ENCODE data around the gene MAPKAPK2. TPM values are rescaled to one million over a fixed set of nuclear protein-coding genes. Genes with fewer than 3 reads are reported as not detected.
A peak's percentile ranks its signal among the peaks of the same experiment; 100 is the strongest.

MAPKAPK2 gene
- total RNA-seq, 1 donor from 2014 or later, result 63.1 TPM

DNA sequence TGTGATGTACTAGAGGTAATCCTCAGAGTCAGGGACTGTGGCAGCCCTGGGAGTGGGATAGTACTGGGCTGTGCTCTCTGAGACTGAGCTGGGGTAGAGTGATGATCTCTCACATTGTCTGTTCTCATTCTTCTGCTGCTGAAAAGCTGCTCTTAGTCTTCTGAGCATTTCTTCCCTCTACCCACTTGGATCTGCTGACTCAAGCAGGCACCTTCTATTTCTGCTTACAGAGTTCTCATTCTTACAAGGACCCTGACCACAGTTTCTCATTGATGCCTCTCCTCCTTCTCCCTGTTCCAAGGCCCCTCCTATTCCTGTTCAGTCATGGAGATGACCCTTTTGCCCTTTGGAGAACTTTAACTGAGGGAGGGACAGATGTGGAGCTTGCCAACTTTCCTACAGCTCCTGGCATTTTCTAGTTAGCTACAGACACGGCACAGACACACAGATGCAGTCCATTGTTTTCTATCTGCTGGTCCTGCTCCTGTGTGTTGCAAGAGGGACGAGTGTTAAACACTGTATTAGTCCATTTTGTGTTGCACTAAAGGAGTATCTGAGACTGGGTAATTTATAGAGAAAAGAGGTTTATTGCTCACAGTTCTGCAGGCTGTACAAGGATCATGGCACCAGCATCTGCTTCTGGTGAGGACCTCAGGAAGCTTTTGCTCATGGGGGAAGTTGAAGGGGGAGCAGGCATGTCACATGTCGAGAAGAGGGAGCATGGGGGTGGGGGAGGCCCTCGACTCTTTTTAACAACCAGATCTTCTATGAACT is 12.3 kb downstream of the MAPKAPK2 start:
- H3K27ac Mint-ChIP-seq, result peak overlapping the region; percentile 50
- no peaks in the 10 kb centered on the region for H3K27me3 Mint-ChIP-seq
- no peak for DNase-seq (ENCODE audit: extremely low spot score, unreplicated experiment)
- peaks cover 61% of the 10 kb centered on the region for H3K4me1 Mint-ChIP-seq (ENCODE audit: unreplicated experiment)
- peaks cover 3% of the 10 kb centered on the region for H3K9me3 Mint-ChIP-seq
- H3K4me3 Mint-ChIP-seq, result no peak overlapping the region
- peaks cover 10% of the 10 kb centered on the region for H3K36me3 Mint-ChIP-seq
- TF ChIP-seq, protein P1, sequence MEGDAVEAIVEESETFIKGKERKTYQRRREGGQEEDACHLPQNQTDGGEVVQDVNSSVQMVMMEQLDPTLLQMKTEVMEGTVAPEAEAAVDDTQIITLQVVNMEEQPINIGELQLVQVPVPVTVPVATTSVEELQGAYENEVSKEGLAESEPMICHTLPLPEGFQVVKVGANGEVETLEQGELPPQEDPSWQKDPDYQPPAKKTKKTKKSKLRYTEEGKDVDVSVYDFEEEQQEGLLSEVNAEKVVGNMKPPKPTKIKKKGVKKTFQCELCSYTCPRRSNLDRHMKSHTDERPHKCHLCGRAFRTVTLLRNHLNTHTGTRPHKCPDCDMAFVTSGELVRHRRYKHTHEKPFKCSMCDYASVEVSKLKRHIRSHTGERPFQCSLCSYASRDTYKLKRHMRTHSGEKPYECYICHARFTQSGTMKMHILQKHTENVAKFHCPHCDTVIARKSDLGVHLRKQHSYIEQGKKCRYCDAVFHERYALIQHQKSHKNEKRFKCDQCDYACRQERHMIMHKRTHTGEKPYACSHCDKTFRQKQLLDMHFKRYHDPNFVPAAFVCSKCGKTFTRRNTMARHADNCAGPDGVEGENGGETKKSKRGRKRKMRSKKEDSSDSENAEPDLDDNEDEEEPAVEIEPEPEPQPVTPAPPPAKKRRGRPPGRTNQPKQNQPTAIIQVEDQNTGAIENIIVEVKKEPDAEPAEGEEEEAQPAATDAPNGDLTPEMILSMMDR (conservative IDR thresholded peaks at IDR 0.05), result no peak

DNA sequence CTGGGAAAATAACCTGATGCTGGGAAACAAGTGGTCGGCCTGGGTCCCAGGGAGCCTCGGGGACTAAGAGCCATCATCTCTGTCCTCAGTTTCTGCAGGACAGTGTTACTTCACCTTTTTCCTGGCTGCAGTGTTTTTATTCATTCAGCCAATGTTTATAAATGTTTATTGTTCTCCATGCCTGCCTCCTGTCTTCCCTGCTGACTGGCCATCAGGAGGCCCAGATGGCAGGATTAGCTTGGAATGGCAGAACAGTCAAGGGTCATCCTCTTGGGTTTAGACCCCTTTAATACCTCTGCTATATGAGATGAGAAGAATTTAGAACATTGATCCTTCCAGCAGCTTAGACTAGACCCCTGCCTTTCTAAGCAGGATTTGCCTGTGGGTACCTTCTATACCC is 13.3 kb downstream of the MAPKAPK2 start:
- TF ChIP-seq, protein P1 (conservative IDR thresholded peaks at IDR 0.05), result no peak
- Mint-ChIP-seq H3K4me3 (no peak overlapping the region), H3K9me3 (peaks cover 3% of the 10 kb centered on the region), H3K27ac (peak overlapping the region; percentile 49), H3K4me1 (ENCODE audit: unreplicated experiment) (peaks cover 59% of the 10 kb centered on the region), H3K27me3 (no peaks in the 10 kb centered on the region), H3K36me3 (peaks cover 10% of the 10 kb centered on the region)
- DNase-seq (ENCODE audit: extremely low spot score, unreplicated experiment), result no peak

DNA sequence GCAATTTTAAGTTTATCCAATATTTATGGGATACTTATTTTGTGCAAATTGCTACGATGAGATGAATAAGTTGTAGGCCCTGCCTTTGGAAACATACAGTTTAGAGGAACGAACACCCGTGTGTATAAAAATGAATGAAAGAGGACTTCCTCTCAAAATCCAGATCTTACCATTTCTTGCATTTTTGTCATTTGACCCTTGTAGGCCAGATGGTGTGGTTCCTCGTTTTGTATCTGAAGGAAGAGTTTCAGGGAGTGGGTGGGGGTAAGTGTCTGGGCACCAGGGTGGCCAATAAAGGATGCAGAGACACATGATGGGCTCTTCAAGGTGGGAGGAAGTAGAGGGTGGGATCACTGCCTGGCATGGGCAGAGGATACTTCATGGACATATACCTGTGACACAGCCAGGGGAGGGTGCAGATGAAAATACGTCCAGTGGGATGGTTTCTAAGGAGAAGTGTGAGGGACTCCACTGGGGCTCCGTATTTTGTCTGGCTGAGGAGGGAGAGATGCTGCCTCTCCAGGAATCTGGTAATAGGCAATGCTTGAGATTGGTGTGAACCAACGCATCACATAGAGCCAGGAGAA is 14.4 kb downstream of the MAPKAPK2 start:
- peak overlapping the region; percentile 11 for H3K27ac Mint-ChIP-seq
- TF ChIP-seq, protein P1 (conservative IDR thresholded peaks at IDR 0.05), result no peak
- H3K27me3 Mint-ChIP-seq, result no peaks in the 10 kb centered on the region
- H3K36me3 Mint-ChIP-seq, result peaks cover 10% of the 10 kb centered on the region
- H3K4me3 Mint-ChIP-seq, result no peak overlapping the region
- H3K9me3 Mint-ChIP-seq, result peaks cover 3% of the 10 kb centered on the region
- H3K4me1 Mint-ChIP-seq (ENCODE audit: unreplicated experiment), result peaks cover 59% of the 10 kb centered on the region
- no peak for DNase-seq (ENCODE audit: extremely low spot score, unreplicated experiment)

DNA sequence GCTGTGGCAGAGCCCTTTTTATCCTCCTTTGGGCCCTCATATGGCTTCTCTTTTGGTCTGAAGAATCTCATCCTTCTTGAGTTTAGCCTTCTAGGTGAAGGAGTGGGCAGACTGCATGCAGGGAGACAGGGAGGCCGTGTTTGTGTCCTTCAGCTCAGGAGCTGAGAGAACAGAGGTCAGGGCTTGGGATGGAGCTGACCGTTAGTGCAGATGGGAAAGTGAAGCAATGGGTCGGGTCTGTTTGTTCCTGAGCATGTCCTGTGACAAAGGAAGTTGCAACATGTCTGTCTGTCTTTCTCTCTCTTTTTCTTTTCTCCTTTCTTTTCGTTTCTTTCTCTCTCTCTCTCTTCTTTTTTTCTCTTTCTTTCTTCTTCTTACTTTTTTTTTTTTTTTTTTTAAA is 14.9 kb downstream of the MAPKAPK2 start:
- TF ChIP-seq, protein P1 (conservative IDR thresholded peaks at IDR 0.05), result no peak
- H3K4me3 Mint-ChIP-seq, result no peak overlapping the region

DNA sequence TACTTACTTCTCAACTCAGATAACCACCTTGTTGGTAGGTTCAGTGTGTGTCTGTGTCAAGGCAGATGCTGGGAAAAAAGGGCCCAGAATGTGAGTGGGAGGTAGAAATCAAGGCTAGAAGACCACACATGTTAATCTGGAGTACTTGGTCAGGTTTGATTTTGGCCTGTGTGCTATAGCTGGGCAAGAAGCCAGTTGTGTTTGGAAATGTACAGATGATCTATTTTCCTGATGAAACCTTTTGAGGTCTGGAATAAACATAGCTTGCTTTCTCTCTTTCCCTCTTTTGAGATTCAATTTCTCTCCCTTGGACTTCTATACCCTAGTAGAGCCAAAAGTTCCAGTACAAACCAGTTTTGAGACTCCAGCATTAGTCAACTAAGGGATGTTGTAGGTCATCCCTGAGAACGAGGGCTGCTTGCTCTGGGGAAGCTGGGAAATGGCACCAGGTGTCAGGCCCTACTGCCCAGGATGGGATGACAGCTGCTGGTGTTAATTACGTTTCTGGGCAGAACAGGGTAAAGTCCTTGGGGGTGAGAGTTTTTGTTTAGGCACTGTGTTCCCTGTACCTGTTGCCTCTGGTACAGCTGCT is 15.8 kb downstream of the MAPKAPK2 start:
- peaks cover 60% of the 10 kb centered on the region for H3K4me1 Mint-ChIP-seq (ENCODE audit: unreplicated experiment)
- TF ChIP-seq, protein P1 (conservative IDR thresholded peaks at IDR 0.05), result no peak
- peaks cover 10% of the 10 kb centered on the region for H3K36me3 Mint-ChIP-seq
- no peak overlapping the region for H3K4me3 Mint-ChIP-seq
- no peak for DNase-seq (ENCODE audit: extremely low spot score, unreplicated experiment)
- H3K27me3 Mint-ChIP-seq, result no peaks in the 10 kb centered on the region
- H3K27ac Mint-ChIP-seq, result no peak overlapping the region
- peaks cover 3% of the 10 kb centered on the region for H3K9me3 Mint-ChIP-seq

More for the DNA sequence above, 14.9 kb downstream of the MAPKAPK2 start:
- Mint-ChIP-seq H3K27me3 (no peaks in the 10 kb centered on the region), H3K4me1 (ENCODE audit: unreplicated experiment) (peaks cover 60% of the 10 kb centered on the region), H3K9me3 (peaks cover 3% of the 10 kb centered on the region), H3K36me3 (peaks cover 10% of the 10 kb centered on the region), H3K27ac (peak overlapping the region; percentile 27)
- no peak for DNase-seq (ENCODE audit: extremely low spot score, unreplicated experiment)

Measured in type B pancreatic cell (in vitro differentiated cells).